Pancreas (tissue), 10 donors: ENCODE results near the gene AGL. TPM values are rescaled to one million over a fixed set of nuclear protein-coding genes. Genes with fewer than 3 reads are reported as not detected.

Experiments
- ATAC-seq, 4 donors: fragments of 200-7000 bp; cut with Tn5 transposase; one replicate each; pipeline versions ENCODE4 v1.8.0 to v1.9.1; 2020; ENCODE audit warnings: mild to moderate bottlenecking in 4 of 4, moderate library complexity in 4 of 4
- DNase-seq, 6 donors: peaks; one replicate each; pipeline ENCODE4 v3.0.0-alpha.2; 2020
- FAIRE-seq: peaks from 2 replicates; lab custom pipeline; 2012; peaks lifted over from hg19 to GRCh38; lab: Jason Lieb, UNC
- H3K27ac ChIP-seq, 4 donors: fragments of 200-600 bp; sonication (generic); 1 replicate in 3 of 4; 2 replicates in 1 of 4; pipeline versions ENCODE4 v1.5.0 to v1.8.0; 2020
- H3K27me3 ChIP-seq, 4 donors: fragments of 200-600 bp; one replicate each; pipeline ENCODE4 v1.8.0; 2021
- H3K36me3 ChIP-seq, 3 donors: fragments of 200-600 bp; sonication (generic) in 1 of 3; one replicate each; pipeline versions ENCODE4 v1.5.0 to v1.8.0; 2020 to 2021
- H3K4me1 ChIP-seq, 3 donors: fragments of 200-600 bp; one replicate each; pipeline ENCODE4 v1.8.0; 2021
- H3K4me3 ChIP-seq, 4 donors: fragments of 200-600 bp; sonication (generic) in 2 of 4; one replicate each; pipeline versions ENCODE4 v1.5.0 to v1.8.0; 2020 to 2021
- H3K9me3 ChIP-seq, 4 donors: fragments of 200-600 bp; one replicate each; pipeline ENCODE4 v1.8.0; 2021
- CTCF ChIP-seq, 4 donors: fragments of 200-600 bp; sonication (generic) in 3 of 4; IDR thresholded peaks; one replicate each; pipeline versions ENCODE4 v1.5.0 to v1.8.0; 2021; ENCODE audit warnings: antibody characterized with exemption in 4 of 4
- WGBS, 2 donors: extraction: QIAGEN DNeasy Blood & Tissue Kit; methylation state at CpG; one replicate each; pipeline ENCODE4 v1.1.7; 2013; 5-methylcytosine and 5-hydroxymethylcytosine counted together
- intact Hi-C, 3 donors: fragments of 100-400 bp; cut with DNase I; formaldehyde crosslinking; loops; one replicate each; pipeline versions ENCODE4 v1.11.1 to v1.14.2; 2022
- polyA plus RNA-seq, 2 donors: library from polyadenylated mRNA; stranded (reverse); fragments of 200-250 nt; gene quantifications; one replicate each; pipeline ENCODE4 v1.2.3, GENCODE V29; 2013
- total RNA-seq, 6 donors: library from RNA; stranded (reverse); fragmentation: NEBNext Ultra II Directional in 4 of 6; extraction: Animal tissue kit (Norgen Biotek cat#: 25700) in 4 of 6; gene quantifications; one replicate each; pipeline versions ENCODE4 v1.2.1 to v1.2.4, GENCODE V29; 2021 to 2023
- donor health status: healthy with polysubstance abuse.
- donor health status: DM: no; HTN: no; CAD: no; lungs with moderate emphysema.
- donor health status: DM: no; HTN: no; CAD: no.
- donor health status: control.
- donor health status: control.
- donor health status: Bipolar disorder and iron deficiency.
- donor health status: DM: yes; HTN: yes; CAD: no.
- donor health status: DM: no; HTN: no; CAD: no.
- donor health status: DM: no; HTN: no; CAD: no.
- donor health status: DM: yes; HTN: yes; CAD: no.

The AGL gene
- total and polyA plus RNA-seq, 8 donors: 2.9 to 8.1 (median 4.5) TPM

- H3K4me1 ChIP-seq: no peaks in the 10 kb centered on the region
- H3K27me3 ChIP-seq: no peaks in the 10 kb centered on the region
- no peak for DNase-seq
- 83 to 92% methylated on average over 1 of the region's 1 CpG for WGBS, 2 donors
- intact Hi-C loops: no loop called here
- no peaks in the 10 kb centered on the region for H3K9me3 ChIP-seq
- no peak for FAIRE-seq
- ATAC-seq: no peak
- H3K36me3 ChIP-seq: no peaks in the 10 kb centered on the region
- no peak overlapping the region for H3K4me3 ChIP-seq
- no peak overlapping the region for H3K27ac ChIP-seq
- no peak for TF ChIP-seq CTCF (IDR thresholded peaks at IDR 0.05)
These were observed 85.4 kb downstream of the AGL start for GRCh38 chr1:99935534-99935933.

- FAIRE-seq (no peak), DNase-seq (no peak), ATAC-seq (no peak)
- 91 to 96% methylated on average over 3 of the region's 3 CpGs for WGBS, 2 donors
- no peak overlapping the region for H3K27ac ChIP-seq
- no peak for TF ChIP-seq CTCF (IDR thresholded peaks at IDR 0.05)
- no peaks in the 10 kb centered on the region for H3K27me3 ChIP-seq
- intact Hi-C loops: no loop called here
- H3K36me3 ChIP-seq: no peaks in the 10 kb centered on the region
- no peaks in the 10 kb centered on the region for H3K9me3 ChIP-seq
- no peaks in the 10 kb centered on the region for H3K4me1 ChIP-seq
- H3K4me3 ChIP-seq: no peak overlapping the region
These were observed 85.9 kb downstream of the AGL start for GRCh38 chr1:99936071-99936470.

GRCh38 chr1:99942723-99943122 is 92.6 kb downstream of the AGL start:
- H3K9me3 ChIP-seq: no peaks in the 10 kb centered on the region
- 81 to 90% methylated on average over 1 of the region's 1 CpG for WGBS, 2 donors
- H3K36me3 ChIP-seq: no peaks in the 10 kb centered on the region
- no peak for ATAC-seq
- H3K27me3 ChIP-seq: no peaks in the 10 kb centered on the region
- TF ChIP-seq CTCF (IDR thresholded peaks at IDR 0.05): no peak
- intact Hi-C loops: no loop called here
- H3K4me3 ChIP-seq: no peak overlapping the region
- H3K4me1 ChIP-seq: no peaks in the 10 kb centered on the region
- no peak for DNase-seq
- FAIRE-seq: no peak
- H3K27ac ChIP-seq: no peak overlapping the region

GRCh38 chr1:99943223-99943794 is 93.1 kb downstream of the AGL start:
- no peak for TF ChIP-seq CTCF (IDR thresholded peaks at IDR 0.05)
- Histone ChIP-seq H3K27me3 (no peaks in the 10 kb centered on the region), H3K4me3 (no peak overlapping the region), H3K36me3 (no peaks in the 10 kb centered on the region), H3K4me1 (no peaks in the 10 kb centered on the region), H3K9me3 (no peaks in the 10 kb centered on the region), H3K27ac (no peak overlapping the region)
- intact Hi-C loops: no loop called here
- FAIRE-seq (no peak), DNase-seq (no peak), ATAC-seq (no peak)
- WGBS, 2 donors: 49 to 60% methylated on average over 7 of the region's 7 CpGs

- Histone ChIP-seq H3K9me3 (no peaks in the 10 kb centered on the region), H3K4me3 (no peak overlapping the region), H3K27me3 (no peaks in the 10 kb centered on the region), H3K27ac (no peak overlapping the region), H3K36me3 (no peaks in the 10 kb centered on the region), H3K4me1 (no peaks in the 10 kb centered on the region)
- intact Hi-C loops: no loop called here
- DNase-seq (no peak), FAIRE-seq (no peak), ATAC-seq (no peak)
- TF ChIP-seq CTCF (IDR thresholded peaks at IDR 0.05): no peak
- WGBS, 2 donors: 81% methylated on average over 1 of the region's 1 CpG
These were observed 94.0 kb downstream of the AGL start for GRCh38 chr1:99944192-99944591.
